GM10847 (cell line): ENCODE results near the gene KCNH3.
"Not testable (repeated sequence)": the region's sequence is repeated elsewhere in the genome, so short reads cannot be mapped to it uniquely, and the experiment has no call there.

ENCODE experiments used
- POLR2A ChIP-seq: IDR thresholded peaks from 2 replicates; pipeline ENCODE4 v1.6.1; 2011; ENCODE audit not compliant: insufficient read length; ENCODE audit errors: extremely low read depth

KCNH3 gene

GRCh38 chr12:49582201-49582600, 43.4 kb downstream of the KCNH3 start:
- no peak for TF ChIP-seq POLR2A

- TF ChIP-seq POLR2A = no peak
These were observed 44.0 kb downstream of the KCNH3 start for GRCh38 chr12:49582850-49583249.

- TF ChIP-seq POLR2A = no peak
These were observed 44.7 kb downstream of the KCNH3 start for GRCh38 chr12:49583366-49584094.

GRCh38 chr12:49584591-49584990, 45.8 kb downstream of the KCNH3 start:
- TF ChIP-seq POLR2A = no peak

- no peak for TF ChIP-seq POLR2A
These were observed 46.9 kb downstream of the KCNH3 start for GRCh38 chr12:49585477-49586459.

GRCh38 chr12:49587174-49587908, 48.5 kb downstream of the KCNH3 start:
- TF ChIP-seq POLR2A = no peak

GRCh38 chr12:49588281-49588680, 49.5 kb downstream of the KCNH3 start:
- TF ChIP-seq POLR2A = no peak

- TF ChIP-seq POLR2A = no peak
These were observed 50.1 kb downstream of the KCNH3 start for GRCh38 chr12:49588721-49589516.

GRCh38 chr12:49598527-49598926, 59.7 kb downstream of the KCNH3 start:
- no peak for TF ChIP-seq POLR2A

GRCh38 chr12:49599961-49600360, 61.1 kb downstream of the KCNH3 start:
- no peak for TF ChIP-seq POLR2A

- no peak for TF ChIP-seq POLR2A
These were observed 64.9 kb downstream of the KCNH3 start for GRCh38 chr12:49603721-49604120.

- no peak for TF ChIP-seq POLR2A
These were observed 66.0 kb downstream of the KCNH3 start for GRCh38 chr12:49604856-49605255.

- not testable (repeated sequence) for TF ChIP-seq POLR2A
These were observed 66.7 kb downstream of the KCNH3 start, which contains the start of gene FAM186B for GRCh38 chr12:49605539-49605938. Gene FAM186B (minus strand): TSS chr12:49605639. CDS start chr12:49605477, 162 bp downstream.
